Aorta (tissue), 5 donors: ENCODE measurements around the gene TAF4. TPM values are rescaled to one million over a fixed set of nuclear protein-coding genes. Genes with fewer than 3 reads are reported as not detected.

Experiments
- ATAC-seq: fragments of 200-7000 bp; cut with Tn5 transposase; one replicate; pipeline ENCODE4 v1.9.1; 2022; ENCODE audit warnings: moderate library complexity; ENCODE audit not compliant: low FRiP score
- DNase-seq, 2 donors: peaks; one replicate each; pipeline ENCODE4 v3.0.0-alpha.2; 2020
- H3K27ac ChIP-seq, 2 donors: one replicate each; pipeline ENCODE4 v1.5.1; 2013; ENCODE audit warnings: low read length in 2 of 2, mild to moderate bottlenecking in 2 of 2, moderate library complexity in 2 of 2, control low read depth in 1 of 2, inconsistent platforms in 1 of 2, low read depth in 1 of 2
- H3K27me3 ChIP-seq, 2 donors: one replicate each; pipeline ENCODE4 v1.6.1; 2013; ENCODE audit warnings: control low read depth in 1 of 2, low read length in 1 of 2, mild to moderate bottlenecking in 1 of 2, moderate library complexity in 1 of 2; ENCODE audit not compliant: insufficient read depth in 2 of 2, control insufficient read depth in 1 of 2
- H3K36me3 ChIP-seq, 2 donors: one replicate each; pipeline ENCODE4 v1.6.1; 2013; ENCODE audit warnings: control low read depth in 1 of 2, low read length in 1 of 2, mild to moderate bottlenecking in 1 of 2; ENCODE audit not compliant: insufficient read depth in 2 of 2, control insufficient read depth in 1 of 2
- H3K4me1 ChIP-seq, 2 donors: one replicate each; pipeline ENCODE4 v1.6.1; 2013; ENCODE audit warnings: low read length in 2 of 2, control low read depth in 1 of 2, mild to moderate bottlenecking in 1 of 2, moderate library complexity in 1 of 2; ENCODE audit not compliant: insufficient read depth in 2 of 2, control insufficient read depth in 1 of 2
- H3K4me3 ChIP-seq, 2 donors: one replicate each; pipeline ENCODE4 v1.5.1; 2013; ENCODE audit warnings: low read length in 2 of 2, control low read depth in 1 of 2, mild to moderate bottlenecking in 1 of 2
- H3K9me3 ChIP-seq: one replicate; pipeline ENCODE4 v1.6.1; 2013; ENCODE audit warnings: mild to moderate bottlenecking, low read length; ENCODE audit not compliant: control insufficient read depth
- WGBS, 2 donors: extraction: QIAGEN DNeasy Blood & Tissue Kit; methylation state at CpG; one replicate each; pipeline ENCODE4 v1.1.7; 2013; 5-methylcytosine and 5-hydroxymethylcytosine counted together
- intact Hi-C, 2 donors: fragments of 100-400 bp; cut with DNase I; formaldehyde crosslinking; loops; one replicate each; pipeline versions ENCODE4 v1.14.2 to v1.15.0; 2022
- polyA plus RNA-seq, 2 donors: library from polyadenylated mRNA; stranded (reverse); fragments of 200-250 nt; gene quantifications; one replicate each; pipeline ENCODE4 v1.2.3, GENCODE V29; 2013
- total RNA-seq, 2 donors: library from RNA; stranded (reverse); fragmentation: NEBNext Ultra II Directional; extraction: Animal tissue kit (Norgen Biotek cat#: 25700); gene quantifications; one replicate each; pipeline ENCODE4 v1.2.1, GENCODE V29; 2021
- donor health status: healthy with polysubstance abuse.
- donor health status: Bipolar disorder and iron deficiency.
- donor health status: DM: no; HTN: no; CAD: no.
- donor health status: DM: no; HTN: no; CAD: no.
- donor health status: DM: yes; HTN: yes; CAD: no.

TAF4 gene
- total and polyA plus RNA-seq, 4 donors = 2.5 to 19.5 (median 9.0) TPM

- ATAC-seq (no peak), DNase-seq (peak in 1 of 2 donors; percentile 67)
- 35 to 38% methylated on average over 13 of the region's 13 CpGs for WGBS, 2 donors
- Histone ChIP-seq H3K27ac (no peak overlapping the region), H3K4me1 (no peaks in the 10 kb centered on the region), H3K36me3 (peaks cover 0 to 3% of the 10 kb centered on the region in 2 donors), H3K9me3 (no peaks in the 10 kb centered on the region), H3K27me3 (no peaks in the 10 kb centered on the region), H3K4me3 (no peak overlapping the region)
- intact Hi-C loops = loop anchor here (2.0 to 5.0 kb wide), 3 partner anchors 126 to 147 kb away; no protein-coding TSS in a partner anchor
These were observed 54.9 kb downstream of the TAF4 start for GRCh38 chr20:62010551-62011402.

GRCh38 chr20:62009869-62010445 is 55.7 kb downstream of the TAF4 start:
- intact Hi-C loops = loop anchor here (2.0 to 5.0 kb wide), 3 partner anchors 127 to 147 kb away; no protein-coding TSS in a partner anchor
- H3K36me3 ChIP-seq = peaks cover 0 to 3% of the 10 kb centered on the region in 2 donors
- no peak for ATAC-seq

GRCh38 chr20:62009322-62009721 is 56.4 kb downstream of the TAF4 start:
- Histone ChIP-seq H3K27me3 (no peaks in the 10 kb centered on the region), H3K4me1 (no peaks in the 10 kb centered on the region), H3K36me3 (peaks cover 0 to 3% of the 10 kb centered on the region in 2 donors), H3K4me3 (no peak overlapping the region), H3K27ac (no peak overlapping the region), H3K9me3 (no peaks in the 10 kb centered on the region)
- DNase-seq = no peak
- 94 to 95% methylated on average over 13 of the region's 13 CpGs for WGBS, 2 donors
- ATAC-seq = no peak
- intact Hi-C loops = no loop called here

More at GRCh38 chr20:62009869-62010445, 55.7 kb downstream of the TAF4 start:
- H3K9me3 ChIP-seq = no peaks in the 10 kb centered on the region
- 93 to 95% methylated on average over 32 of the region's 32 CpGs for WGBS, 2 donors
- H3K4me1 ChIP-seq = no peaks in the 10 kb centered on the region
- H3K27ac ChIP-seq = no peak overlapping the region
- H3K27me3 ChIP-seq = no peaks in the 10 kb centered on the region
- no peak overlapping the region for H3K4me3 ChIP-seq
- no peak for DNase-seq

GRCh38 chr20:62008643-62009183 is 57.0 kb downstream of the TAF4 start:
- WGBS, 2 donors = 90 to 92% methylated on average over 15 of the region's 15 CpGs

GRCh38 chr20:62007127-62007647 is 58.5 kb downstream of the TAF4 start:
- ATAC-seq = no peak
- intact Hi-C loops = no loop called here
- no peaks in the 10 kb centered on the region for H3K4me1 ChIP-seq
- peaks cover 0 to 3% of the 10 kb centered on the region in 2 donors for H3K36me3 ChIP-seq
- no peak overlapping the region for H3K4me3 ChIP-seq
- H3K27ac ChIP-seq = no peak overlapping the region
- WGBS, 2 donors = 89 to 92% methylated on average over 17 of the region's 17 CpGs
- no peaks in the 10 kb centered on the region for H3K27me3 ChIP-seq
- H3K9me3 ChIP-seq = no peaks in the 10 kb centered on the region
- no peak for DNase-seq

More at GRCh38 chr20:62008643-62009183, 57.0 kb downstream of the TAF4 start:
- H3K27me3 ChIP-seq = no peaks in the 10 kb centered on the region
- intact Hi-C loops = no loop called here
- H3K4me1 ChIP-seq = no peaks in the 10 kb centered on the region
- no peaks in the 10 kb centered on the region for H3K9me3 ChIP-seq
- peaks cover 0 to 3% of the 10 kb centered on the region in 2 donors for H3K36me3 ChIP-seq
- H3K27ac ChIP-seq = no peak overlapping the region
- H3K4me3 ChIP-seq = no peak overlapping the region
- ATAC-seq (no peak), DNase-seq (no peak)

GRCh38 chr20:62006482-62006881 is 59.2 kb downstream of the TAF4 start:
- H3K36me3 ChIP-seq = peaks cover 0 to 3% of the 10 kb centered on the region in 2 donors
- H3K27ac ChIP-seq = no peak overlapping the region
- ATAC-seq = no peak
- H3K9me3 ChIP-seq = no peaks in the 10 kb centered on the region
- WGBS, 2 donors = 94 to 95% methylated on average over 28 of the region's 28 CpGs
- intact Hi-C loops = no loop called here
- H3K4me3 ChIP-seq = no peak overlapping the region
- H3K27me3 ChIP-seq = no peaks in the 10 kb centered on the region
- DNase-seq = no peak
- H3K4me1 ChIP-seq = no peaks in the 10 kb centered on the region

- DNase-seq (no peak), ATAC-seq (no peak)
- Histone ChIP-seq H3K27me3 (no peaks in the 10 kb centered on the region), H3K4me1 (no peaks in the 10 kb centered on the region), H3K9me3 (no peaks in the 10 kb centered on the region), H3K4me3 (no peak overlapping the region), H3K27ac (no peak overlapping the region), H3K36me3 (peaks cover 0 to 3% of the 10 kb centered on the region in 2 donors)
- intact Hi-C loops = no loop called here
- WGBS, 2 donors = 92 to 94% methylated on average over 5 of the region's 5 CpGs
These were observed 61.1 kb downstream of the TAF4 start for GRCh38 chr20:62004614-62005013.

GRCh38 chr20:62003567-62004405 is 61.9 kb downstream of the TAF4 start:
- Histone ChIP-seq H3K36me3 (peaks cover 0 to 3% of the 10 kb centered on the region in 2 donors), H3K9me3 (no peaks in the 10 kb centered on the region), H3K4me1 (no peaks in the 10 kb centered on the region), H3K27ac (no peak overlapping the region), H3K4me3 (no peak overlapping the region), H3K27me3 (no peaks in the 10 kb centered on the region)
- WGBS, 2 donors = 93% methylated on average over 24 of the region's 24 CpGs
- intact Hi-C loops = no loop called here
- no peak for ATAC-seq
- DNase-seq = no peak
